ENCODE data around the gene WNT7A. TPM values are rescaled to one million over a fixed set of nuclear protein-coding genes. Genes with fewer than 3 reads are reported as not detected.

Gene WNT7A
- total and polyA plus RNA-seq, 4 donors = 1.7 to 4.8 (median 2.0) TPM

GRCh38 chr3:13772321-13772745 lies 107.5 kb downstream of the WNT7A start:
- no peak overlapping the region for H3K4me3 ChIP-seq
- no peaks in the 10 kb centered on the region for H3K27me3 ChIP-seq (ENCODE audit: control insufficient read depth in 3 of 3, insufficient read depth in 3 of 3, low read length in 2 of 3)
- 87% methylated on average over 7 of the region's 7 CpGs for WGBS, 2 donors
- TF ChIP-seq CTCF (IDR thresholded peaks at IDR 0.05; ENCODE audit: control extremely low read depth, extremely low read depth) = no peak
- H3K4me1 ChIP-seq (ENCODE audit: control insufficient read depth in 5 of 5, insufficient read depth in 5 of 5, low read length in 5 of 5) = no peaks in the 10 kb centered on the region
- no peak for ATAC-seq (ENCODE audit: insufficient read depth, low FRiP score)
- H3K27ac ChIP-seq (ENCODE audit: low read depth in 1 of 2, low read length in 1 of 2) = no peak overlapping the region
- H3K9me3 ChIP-seq (ENCODE audit: control insufficient read depth in 4 of 4, insufficient read depth in 3 of 4, low read length in 3 of 4) = peaks cover 0 to 2% (median 0%) of the 10 kb centered on the region in 4 donors
- DNase-seq = no peak
- no peak overlapping the region for H3K9ac ChIP-seq (ENCODE audit: insufficient read depth in 1 of 2, low read length in 2 of 2)
- no peaks in the 10 kb centered on the region for H3K36me3 ChIP-seq (ENCODE audit: control insufficient read depth in 4 of 4, insufficient read depth in 4 of 4, low read length in 4 of 4)

DNA sequence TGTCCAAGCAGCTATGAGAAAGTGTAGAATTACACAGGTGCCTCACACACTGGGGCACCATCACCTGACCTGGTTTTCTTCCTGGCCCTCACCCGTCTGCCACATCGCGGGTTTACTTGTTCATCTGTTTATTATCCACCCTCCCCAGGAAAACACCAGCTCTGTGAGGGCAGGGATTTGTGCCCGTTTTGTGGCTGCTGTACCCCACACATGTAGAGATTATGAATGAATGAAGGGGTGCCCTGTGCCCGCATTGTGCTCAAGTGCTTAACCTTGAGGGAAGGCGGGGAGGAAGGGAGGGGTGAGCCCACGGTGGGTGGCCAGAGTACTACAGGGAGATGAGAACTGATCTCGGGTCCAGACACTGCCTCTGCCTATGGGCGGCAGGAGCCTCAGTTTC lies 108.4 kb downstream of the WNT7A start:
- Histone ChIP-seq H3K9ac (ENCODE audit: insufficient read depth in 1 of 2, low read length in 2 of 2) (no peak overlapping the region), H3K27ac (ENCODE audit: low read depth in 1 of 2, low read length in 1 of 2) (no peak overlapping the region), H3K36me3 (ENCODE audit: control insufficient read depth in 4 of 4, insufficient read depth in 4 of 4, low read length in 4 of 4) (no peaks in the 10 kb centered on the region), H3K9me3 (ENCODE audit: control insufficient read depth in 4 of 4, insufficient read depth in 3 of 4, low read length in 3 of 4) (peaks cover 0 to 2% (median 0%) of the 10 kb centered on the region in 4 donors), H3K27me3 (ENCODE audit: control insufficient read depth in 3 of 3, insufficient read depth in 3 of 3, low read length in 2 of 3) (no peaks in the 10 kb centered on the region), H3K4me3 (no peak overlapping the region), H3K4me1 (ENCODE audit: control insufficient read depth in 5 of 5, insufficient read depth in 5 of 5, low read length in 5 of 5) (no peaks in the 10 kb centered on the region)
- DNase-seq (no peak), ATAC-seq (ENCODE audit: insufficient read depth, low FRiP score) (no peak)
- no peak for TF ChIP-seq CTCF (IDR thresholded peaks at IDR 0.05; ENCODE audit: control extremely low read depth, extremely low read depth)
- 85 to 86% methylated on average over 9 of the region's 9 CpGs for WGBS, 2 donors

- H3K4me3 ChIP-seq = no peak overlapping the region
- no peak for TF ChIP-seq CTCF (IDR thresholded peaks at IDR 0.05; ENCODE audit: control extremely low read depth, extremely low read depth)
- ATAC-seq (ENCODE audit: insufficient read depth, low FRiP score) (no peak), DNase-seq (no peak)
- H3K4me1 ChIP-seq (ENCODE audit: control insufficient read depth in 5 of 5, insufficient read depth in 5 of 5, low read length in 5 of 5) = no peaks in the 10 kb centered on the region
- H3K27me3 ChIP-seq (ENCODE audit: control insufficient read depth in 3 of 3, insufficient read depth in 3 of 3, low read length in 2 of 3) = no peaks in the 10 kb centered on the region
- no peak overlapping the region for H3K9ac ChIP-seq (ENCODE audit: insufficient read depth in 1 of 2, low read length in 2 of 2)
- 65 to 70% methylated on average over 9 of the region's 9 CpGs for WGBS, 2 donors
- peaks cover 0 to 4% (median 0%) of the 10 kb centered on the region in 4 donors for H3K9me3 ChIP-seq (ENCODE audit: control insufficient read depth in 4 of 4, insufficient read depth in 3 of 4, low read length in 3 of 4)
- no peak overlapping the region for H3K27ac ChIP-seq (ENCODE audit: low read depth in 1 of 2, low read length in 1 of 2)
- no peaks in the 10 kb centered on the region for H3K36me3 ChIP-seq (ENCODE audit: control insufficient read depth in 4 of 4, insufficient read depth in 4 of 4, low read length in 4 of 4)
Observed at GRCh38 chr3:13770170-13771169, 109.4 kb downstream of the WNT7A start.
